ENCODE measurements around the gene GGA2.

Gene GGA2

GRCh38 chr16:23539984-23540816 is 29.9 kb upstream of the GGA2 start:
- H3K4me2 ChIP-seq: no peak overlapping the region
- no peak overlapping the region for H3K27ac ChIP-seq
- H3K79me2 ChIP-seq (ENCODE audit: insufficient read depth, low read depth): no peaks in the 10 kb centered on the region
- TF ChIP-seq CTCF (conservative IDR thresholded peaks at IDR 0.05; ENCODE audit: low read depth, low read length): no peak
- no peak overlapping the region for H3K9ac ChIP-seq
- no peak overlapping the region for H3K4me3 ChIP-seq (IDR thresholded peaks at IDR 0.05; ENCODE audit: insufficient read depth, low read depth, low read length)
- peaks cover 14% of the 10 kb centered on the region for H3K4me1 ChIP-seq (ENCODE audit: low read depth, poor library complexity, severe bottlenecking)
- H3K36me3 ChIP-seq (ENCODE audit: insufficient read depth): peaks cover 16% of the 10 kb centered on the region; the same call in 1 of the 2 replicates
- no peak overlapping the region for H2AFZ ChIP-seq (ENCODE audit: low read depth)
- no peaks in the 10 kb centered on the region for H3K27me3 ChIP-seq (ENCODE audit: insufficient read depth, low read depth)
- no peaks in the 10 kb centered on the region for H4K20me1 ChIP-seq (ENCODE audit: insufficient read depth)

- H2AFZ ChIP-seq (ENCODE audit: low read depth): no peak overlapping the region
- TF ChIP-seq CTCF (conservative IDR thresholded peaks at IDR 0.05; ENCODE audit: low read depth, low read length): no peak
These were observed 28.6 kb upstream of the GGA2 start for GRCh38 chr16:23538919-23539278.

GRCh38 chr16:23537390-23537789 is 27.1 kb upstream of the GGA2 start:
- H3K79me2 ChIP-seq (ENCODE audit: insufficient read depth, low read depth): no peaks in the 10 kb centered on the region
- TF ChIP-seq CTCF (conservative IDR thresholded peaks at IDR 0.05; ENCODE audit: low read depth, low read length): no peak
- no peaks in the 10 kb centered on the region for H3K27me3 ChIP-seq (ENCODE audit: insufficient read depth, low read depth)
- no peak overlapping the region for H3K9ac ChIP-seq
- H3K27ac ChIP-seq: no peak overlapping the region
- H2AFZ ChIP-seq (ENCODE audit: low read depth): no peak overlapping the region
- H3K4me1 ChIP-seq (ENCODE audit: low read depth, poor library complexity, severe bottlenecking): peaks cover 14% of the 10 kb centered on the region
- no peak overlapping the region for H3K4me2 ChIP-seq
- peaks cover 13% of the 10 kb centered on the region; the same call in 1 of the 2 replicates for H3K36me3 ChIP-seq (ENCODE audit: insufficient read depth)
- no peak overlapping the region for H3K4me3 ChIP-seq (IDR thresholded peaks at IDR 0.05; ENCODE audit: insufficient read depth, low read depth, low read length)
- no peaks in the 10 kb centered on the region for H4K20me1 ChIP-seq (ENCODE audit: insufficient read depth)

More at GRCh38 chr16:23538919-23539278, 28.6 kb upstream of the GGA2 start:
- Histone ChIP-seq H3K9ac (no peak overlapping the region), H4K20me1 (ENCODE audit: insufficient read depth) (no peaks in the 10 kb centered on the region), H3K27me3 (ENCODE audit: insufficient read depth, low read depth) (no peaks in the 10 kb centered on the region), H3K4me3 (IDR thresholded peaks at IDR 0.05; ENCODE audit: insufficient read depth, low read depth, low read length) (no peak overlapping the region), H3K4me1 (ENCODE audit: low read depth, poor library complexity, severe bottlenecking) (peaks cover 14% of the 10 kb centered on the region), H3K79me2 (ENCODE audit: insufficient read depth, low read depth) (no peaks in the 10 kb centered on the region), H3K4me2 (no peak overlapping the region), H3K27ac (no peak overlapping the region), H3K36me3 (ENCODE audit: insufficient read depth) (peaks cover 13% of the 10 kb centered on the region; the same call in 1 of the 2 replicates)

- Histone ChIP-seq H2AFZ (ENCODE audit: low read depth) (no peak overlapping the region), H3K36me3 (ENCODE audit: insufficient read depth) (peaks cover 13% of the 10 kb centered on the region; the same call in 1 of the 2 replicates), H3K79me2 (ENCODE audit: insufficient read depth, low read depth) (no peaks in the 10 kb centered on the region), H3K4me2 (no peak overlapping the region), H3K4me3 (IDR thresholded peaks at IDR 0.05; ENCODE audit: insufficient read depth, low read depth, low read length) (no peak overlapping the region), H3K9ac (no peak overlapping the region), H4K20me1 (ENCODE audit: insufficient read depth) (no peaks in the 10 kb centered on the region), H3K27ac (no peak overlapping the region), H3K27me3 (ENCODE audit: insufficient read depth, low read depth) (no peaks in the 10 kb centered on the region), H3K4me1 (ENCODE audit: low read depth, poor library complexity, severe bottlenecking) (peaks cover 14% of the 10 kb centered on the region)
- TF ChIP-seq CTCF (conservative IDR thresholded peaks at IDR 0.05; ENCODE audit: low read depth, low read length): no peak
These were observed 25.6 kb upstream of the GGA2 start for GRCh38 chr16:23535901-23536300.

Measured in KMS-11 (cell line).